Measurements from ENCODE around the gene LMTK2.

Gene LMTK2

DNA sequence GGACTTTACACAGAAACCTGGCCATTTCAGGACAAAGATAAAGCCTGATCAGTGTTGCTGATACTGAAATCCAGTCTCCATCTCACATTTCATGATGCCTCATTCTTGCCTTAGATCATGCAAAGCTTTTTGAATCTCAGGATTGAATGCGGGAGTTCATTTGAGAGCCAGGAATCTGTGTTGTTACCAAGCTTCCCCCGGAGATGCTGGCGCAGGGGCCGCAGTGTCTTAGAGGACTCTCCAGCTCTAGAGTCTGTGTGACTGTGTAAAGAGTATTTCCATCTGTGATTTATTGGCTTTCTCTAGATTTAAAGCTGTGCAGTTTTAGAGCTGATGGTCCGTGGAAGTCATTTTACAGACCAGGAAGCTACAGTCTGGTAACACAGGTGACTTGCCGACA, 32.0 kb downstream of the LMTK2 start:
- DNase-seq = no peak

GRCh38 chr7:98142658-98143057, 36.0 kb downstream of the LMTK2 start:
- DNase-seq = no peak

- no peak for DNase-seq
Observed at GRCh38 chr7:98148607-98149006, 41.9 kb downstream of the LMTK2 start.

DNA sequence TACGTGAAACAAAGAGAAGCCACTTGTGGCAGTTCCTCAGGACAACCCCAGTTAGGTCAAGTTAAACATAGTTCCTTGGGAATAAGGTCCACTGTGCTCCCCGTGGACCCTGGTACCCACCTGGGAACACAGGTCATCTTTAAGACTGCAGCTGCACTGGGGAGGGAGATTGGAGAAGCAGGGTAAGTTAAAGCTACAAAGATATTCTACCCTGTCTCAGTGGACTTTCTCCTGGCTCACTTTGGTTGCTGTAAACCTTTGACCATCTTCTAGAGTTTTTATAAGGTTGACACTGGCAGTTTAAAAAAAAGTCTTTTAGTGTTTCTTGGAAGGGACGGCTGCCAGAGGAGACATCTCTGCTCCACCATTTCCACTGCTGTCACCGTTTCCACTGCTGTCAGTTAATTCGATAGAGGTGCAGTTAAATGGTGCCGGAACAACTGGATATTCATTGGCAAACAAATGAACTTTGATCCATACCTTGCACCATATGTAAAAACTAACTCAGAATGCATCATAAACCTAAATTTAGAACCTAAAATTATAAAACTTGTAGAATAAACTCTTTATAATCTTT, 42.5 kb downstream of the LMTK2 start:
- no peak for DNase-seq

- no peak for DNase-seq
Observed at GRCh38 chr7:98151884-98152283, 45.2 kb downstream of the LMTK2 start.

DNA sequence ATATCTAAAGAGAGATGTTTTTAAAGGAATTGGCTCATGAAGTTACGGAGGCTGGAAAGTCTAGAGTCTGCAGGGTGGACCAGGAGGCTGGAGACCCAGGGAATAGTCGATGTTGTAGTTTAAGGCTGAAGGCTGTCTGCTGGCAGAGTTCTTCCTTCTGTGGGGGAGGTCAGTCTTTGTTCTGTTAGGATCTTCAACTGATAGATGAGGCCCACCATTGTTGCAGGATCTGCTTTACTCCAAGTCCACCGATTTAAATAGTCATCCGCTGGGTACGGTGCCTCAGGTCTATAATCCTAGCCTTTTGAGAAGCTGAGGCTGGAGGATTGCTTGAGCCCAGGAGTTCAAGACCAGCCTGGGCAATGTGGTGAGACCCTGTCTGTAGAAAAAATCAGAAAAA, 50.0 kb downstream of the LMTK2 start:
- no peak for DNase-seq

- no peak for DNase-seq
Observed at GRCh38 chr7:98157761-98158160, 51.1 kb downstream of the LMTK2 start.

DNA sequence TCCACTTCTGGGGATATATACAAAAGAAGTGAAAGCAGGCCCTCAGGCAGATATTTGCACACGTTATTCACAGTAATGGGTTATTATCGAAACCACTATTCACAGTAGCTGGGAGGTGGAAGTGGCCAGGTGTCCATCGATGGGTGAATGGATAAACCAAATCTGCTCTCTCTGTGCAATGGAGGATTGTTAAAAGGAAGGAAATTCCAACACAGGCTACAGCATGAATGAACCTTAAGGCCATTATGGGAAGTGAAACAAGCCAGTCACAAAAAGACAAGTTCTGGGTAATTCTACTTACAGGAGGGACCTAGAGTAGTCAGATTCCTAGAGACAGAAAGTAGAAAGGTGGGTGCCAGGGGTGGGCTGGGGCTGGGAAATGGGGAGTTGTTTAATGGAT, 56.1 kb downstream of the LMTK2 start:
- no peak for DNase-seq

DNA sequence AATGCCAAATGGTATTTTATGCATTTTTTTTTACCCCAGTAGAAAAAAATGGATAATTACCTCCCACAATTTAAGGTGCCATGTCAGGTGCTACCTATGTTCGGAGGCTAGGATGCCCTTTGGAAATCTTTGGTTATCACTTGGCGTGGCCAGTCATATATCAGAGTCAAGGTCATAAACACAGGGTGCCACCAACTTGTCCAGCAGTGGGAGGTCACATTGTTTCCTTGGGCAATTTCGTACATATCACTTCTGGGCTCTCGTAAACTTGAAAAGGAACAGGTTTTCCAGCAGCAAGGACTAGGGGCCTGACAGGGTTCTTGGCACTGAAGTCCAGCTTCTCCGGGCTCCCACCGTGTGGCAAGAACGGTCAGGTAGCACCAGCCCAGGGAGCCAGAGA, 56.6 kb downstream of the LMTK2 start:
- DNase-seq = no peak

DNA sequence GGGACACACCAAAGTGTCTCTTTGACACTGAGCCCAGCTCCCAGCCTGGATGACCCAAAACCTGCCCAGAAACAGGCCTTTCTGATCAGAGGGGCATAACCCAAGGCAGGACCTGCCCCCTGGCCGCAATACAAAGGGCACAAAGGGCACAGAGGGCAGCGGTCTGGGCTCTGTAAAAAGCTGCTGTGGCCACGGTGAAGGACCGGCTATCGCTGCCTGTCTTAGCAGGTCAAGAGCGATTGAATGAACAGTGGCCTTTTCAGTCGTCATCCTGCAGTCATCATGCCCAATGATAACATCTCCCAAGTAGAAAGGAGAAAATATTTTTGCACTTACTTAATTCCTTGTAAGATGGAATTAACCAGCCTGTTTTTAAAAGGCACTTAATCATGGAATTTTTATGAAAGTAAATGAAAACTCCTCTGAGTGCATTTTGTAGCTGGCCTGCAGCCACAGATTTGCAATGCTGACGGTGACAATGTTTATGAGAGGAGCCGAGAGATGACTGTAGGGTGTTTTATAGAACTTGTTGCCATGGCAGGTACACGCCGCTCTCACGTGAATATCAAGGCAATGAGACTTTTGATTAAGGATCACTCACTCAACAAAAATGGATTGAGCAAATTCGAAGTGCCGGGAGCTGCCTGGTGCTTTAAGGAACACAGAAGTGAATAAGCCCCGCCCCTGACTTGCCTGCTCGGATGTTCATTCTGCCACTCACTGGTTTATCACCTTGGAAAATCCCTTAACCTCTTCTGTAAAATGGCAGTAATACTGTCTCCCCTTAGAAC, 57.2 kb downstream of the LMTK2 start:
- no peak for DNase-seq

DNA sequence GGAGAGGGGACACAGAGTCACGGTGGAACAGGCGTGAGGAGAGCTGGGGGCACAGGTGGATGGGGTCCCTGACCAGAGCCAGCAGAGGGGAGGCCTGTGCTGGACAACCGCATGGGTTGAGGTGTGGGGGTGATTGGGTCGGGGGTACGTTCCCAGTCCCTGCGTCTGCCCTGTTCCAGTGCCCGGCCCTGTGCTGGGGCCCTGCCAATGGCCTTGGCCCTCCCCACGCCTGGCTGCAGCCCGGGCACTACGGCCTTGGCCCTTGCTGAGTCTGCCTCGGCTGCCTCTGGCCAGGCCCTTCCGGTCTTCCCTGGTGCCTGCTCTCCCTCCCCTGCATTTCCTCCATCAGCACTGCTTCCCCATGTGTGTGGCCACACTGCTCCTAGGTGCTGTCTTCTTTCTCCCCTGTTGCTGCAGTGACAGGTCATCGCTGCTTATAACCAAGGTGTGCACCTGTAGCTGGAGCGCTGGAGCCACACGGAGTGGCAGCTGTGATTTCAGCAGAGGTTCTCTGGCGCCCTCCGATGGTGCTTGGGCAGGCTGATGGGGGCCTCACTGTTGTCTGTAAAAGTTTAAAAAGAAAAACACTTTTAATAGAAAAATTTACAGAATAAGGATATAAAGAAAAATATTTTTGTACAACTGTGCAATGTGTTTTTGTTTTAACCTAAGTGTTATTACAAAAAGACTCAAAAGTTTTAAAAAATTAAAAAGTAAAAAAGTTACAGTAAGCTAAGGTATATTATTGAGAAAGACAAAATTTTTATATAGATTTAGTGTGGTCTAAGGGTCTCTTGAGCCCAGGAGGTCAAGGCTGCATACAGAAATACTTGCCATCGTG, 59.4 kb downstream of the LMTK2 start:
- no peak for DNase-seq

DNA sequence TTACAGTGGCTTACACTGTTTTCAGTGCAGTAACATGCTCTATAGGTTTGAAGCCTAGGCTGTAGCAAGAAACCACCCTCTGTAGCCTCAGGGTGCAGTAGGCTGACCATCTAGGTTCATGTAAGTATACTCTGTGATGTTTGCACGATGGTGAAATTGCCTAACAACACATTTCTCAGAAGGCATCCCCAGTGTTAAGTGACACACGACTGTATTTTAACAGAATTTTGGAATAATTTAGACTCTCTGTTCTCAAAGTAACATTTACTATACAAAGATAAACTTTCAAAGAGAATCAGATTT, 60.0 kb downstream of the LMTK2 start:
- no peak for DNase-seq

- DNase-seq = no peak
Observed at GRCh38 chr7:98167653-98168052, 61.0 kb downstream of the LMTK2 start.

DNA sequence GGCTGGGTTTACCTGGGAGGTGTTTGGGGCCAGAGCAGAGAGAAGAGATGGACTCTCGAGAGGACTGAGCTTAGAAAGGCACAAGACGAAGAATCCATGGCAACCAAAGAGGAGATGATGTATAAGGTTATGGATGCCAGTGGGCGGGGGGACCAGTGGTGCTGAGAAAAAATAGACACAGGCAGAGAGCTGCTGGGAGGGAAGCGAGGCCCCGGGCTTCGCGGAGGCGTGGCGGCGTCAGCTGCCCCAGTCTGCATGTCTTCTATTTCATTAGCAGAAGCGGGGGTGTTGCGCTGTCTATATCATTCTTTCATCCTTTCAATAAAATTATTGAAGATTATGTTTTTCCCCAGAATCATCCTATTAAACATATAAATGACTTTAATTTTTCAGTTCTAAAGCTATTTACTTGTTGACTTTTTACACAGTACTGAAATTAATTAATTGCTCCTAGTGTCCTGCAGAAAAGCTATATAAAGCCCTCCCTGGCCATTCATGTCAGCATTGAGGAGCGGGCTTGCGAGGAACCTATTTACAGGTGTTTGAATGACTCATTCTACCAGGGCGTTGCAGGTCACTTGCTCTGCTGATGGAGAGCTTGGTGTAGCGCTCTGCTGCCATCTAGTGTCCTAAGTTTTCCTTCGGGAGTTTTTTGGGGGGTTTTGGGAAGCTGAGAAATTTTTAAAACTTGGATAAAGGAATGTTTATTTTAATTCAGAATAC, 61.7 kb downstream of the LMTK2 start:
- DNase-seq = peak; percentile 64

- DNase-seq = no peak
Observed at GRCh38 chr7:98168904-98169621, 62.4 kb downstream of the LMTK2 start.

DNA sequence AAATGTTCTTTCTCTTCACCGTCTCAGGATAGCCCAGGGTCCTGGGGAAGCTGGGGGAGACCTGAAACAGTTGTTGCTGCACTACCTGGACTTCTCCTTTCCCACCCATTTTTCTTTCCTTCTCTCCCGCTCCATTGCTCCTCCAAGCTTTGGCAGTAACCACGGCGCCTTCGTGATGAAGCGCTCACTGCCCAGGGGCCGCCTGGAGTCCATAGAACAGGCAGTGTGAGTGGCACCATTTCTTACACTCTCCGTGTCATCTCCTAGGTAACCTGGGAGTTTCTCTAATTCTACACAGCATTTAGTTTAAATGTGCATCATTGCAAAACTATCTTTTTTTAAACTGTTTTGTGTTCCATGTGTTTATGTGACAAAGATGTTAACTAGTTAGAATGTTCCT, 64.3 kb downstream of the LMTK2 start:
- DNase-seq = no peak

GRCh38 chr7:98171449-98171848, 64.8 kb downstream of the LMTK2 start:
- no peak for DNase-seq

GRCh38 chr7:98174334-98175259, 67.9 kb downstream of the LMTK2 start:
- peak; percentile 78 for DNase-seq

- DNase-seq = no peak
Observed at GRCh38 chr7:98175260-98175940, 68.7 kb downstream of the LMTK2 start.

DNA sequence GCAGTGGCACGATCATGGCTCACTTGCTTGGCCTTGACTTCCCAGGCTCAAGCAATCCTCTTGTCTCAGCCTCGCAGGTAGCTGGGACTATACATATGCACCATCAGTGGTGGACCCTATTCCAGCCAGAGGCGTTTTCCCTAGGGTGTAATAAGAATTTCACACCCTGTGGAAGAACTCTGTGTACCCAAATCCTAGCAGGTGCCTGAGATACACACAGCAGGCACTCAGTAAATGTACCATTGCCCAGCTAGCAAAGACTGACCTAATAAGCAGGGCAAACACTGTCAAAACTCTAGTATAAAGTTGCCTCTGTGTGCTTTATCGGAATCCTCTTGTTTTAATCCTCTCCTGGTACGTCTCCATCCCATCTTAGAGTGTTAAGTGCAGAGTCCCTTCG, 70.9 kb downstream of the LMTK2 start:
- DNase-seq = no peak

- DNase-seq = peak; percentile 72
Observed at GRCh38 chr7:98178321-98178720, 71.7 kb downstream of the LMTK2 start.
